GM18508 (cell line): ENCODE measurements around the gene MYH13.

Experiments used
- ATAC-seq: cut with Tn5 transposase; IDR thresholded peaks from one replicate; pipeline ENCODE4 v1.9.1; 2021; ENCODE audit warnings: moderate number of reproducible peaks; ENCODE audit not compliant: insufficient read depth, unreplicated experiment

Gene MYH13

DNA sequence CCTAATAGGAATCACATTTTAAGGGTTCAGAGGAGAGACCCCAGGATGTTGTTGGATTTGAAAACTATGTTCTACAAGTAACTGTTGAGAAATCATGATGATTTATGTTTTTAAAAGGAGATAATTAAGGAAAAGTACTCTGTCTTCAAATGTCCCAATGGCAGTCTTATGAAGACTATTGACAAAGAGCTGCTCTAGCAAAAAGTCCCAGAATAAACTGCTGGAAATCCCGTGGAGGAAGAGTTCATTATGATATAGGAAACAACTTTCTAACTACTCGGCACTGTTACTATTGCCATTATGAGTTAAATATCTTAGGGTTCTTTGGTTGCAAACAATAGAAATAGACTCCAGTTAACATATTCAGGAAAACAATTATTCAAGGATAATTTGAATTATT is 108.8 kb downstream of the MYH13 start:
- ATAC-seq: no peak

GRCh38 chr17:10262451-10262850 is 110.4 kb downstream of the MYH13 start:
- ATAC-seq: no peak

- ATAC-seq: no peak
Measured at GRCh38 chr17:10261098-10261497, 111.7 kb downstream of the MYH13 start.

GRCh38 chr17:10251212-10251948 is 121.4 kb downstream of the MYH13 start:
- ATAC-seq: no peak
